Peyer's patch (tissue), 4 donors: Measurements from ENCODE around the gene ELOVL6.

ENCODE experiments used
- POLR2A ChIP-seq, 2 donors: fragments of 450-650 bp; IDR thresholded peaks; one replicate each; pipeline ENCODE4 v1.5.1; 2017; ENCODE audit warnings: antibody characterized with exemption in 2 of 2, mild to moderate bottlenecking in 2 of 2, moderate library complexity in 2 of 2
- TF ChIP-seq, protein P1 (sequence below), 6 experiments: fragments of 450-650 bp in 4 of 6; fragments of 200-600 bp in 2 of 6; sonication (generic) in 1 of 6; IDR thresholded peaks; one replicate each; pipeline ENCODE4 v1.5.1; 2017 to 2019; ENCODE audit warnings: antibody characterized with exemption in 6 of 6, mild to moderate bottlenecking in 3 of 6, moderate library complexity in 1 of 6

- TF ChIP-seq, protein P1, sequence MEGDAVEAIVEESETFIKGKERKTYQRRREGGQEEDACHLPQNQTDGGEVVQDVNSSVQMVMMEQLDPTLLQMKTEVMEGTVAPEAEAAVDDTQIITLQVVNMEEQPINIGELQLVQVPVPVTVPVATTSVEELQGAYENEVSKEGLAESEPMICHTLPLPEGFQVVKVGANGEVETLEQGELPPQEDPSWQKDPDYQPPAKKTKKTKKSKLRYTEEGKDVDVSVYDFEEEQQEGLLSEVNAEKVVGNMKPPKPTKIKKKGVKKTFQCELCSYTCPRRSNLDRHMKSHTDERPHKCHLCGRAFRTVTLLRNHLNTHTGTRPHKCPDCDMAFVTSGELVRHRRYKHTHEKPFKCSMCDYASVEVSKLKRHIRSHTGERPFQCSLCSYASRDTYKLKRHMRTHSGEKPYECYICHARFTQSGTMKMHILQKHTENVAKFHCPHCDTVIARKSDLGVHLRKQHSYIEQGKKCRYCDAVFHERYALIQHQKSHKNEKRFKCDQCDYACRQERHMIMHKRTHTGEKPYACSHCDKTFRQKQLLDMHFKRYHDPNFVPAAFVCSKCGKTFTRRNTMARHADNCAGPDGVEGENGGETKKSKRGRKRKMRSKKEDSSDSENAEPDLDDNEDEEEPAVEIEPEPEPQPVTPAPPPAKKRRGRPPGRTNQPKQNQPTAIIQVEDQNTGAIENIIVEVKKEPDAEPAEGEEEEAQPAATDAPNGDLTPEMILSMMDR (IDR thresholded peaks at IDR 0.05): no peak
- no peak for TF ChIP-seq POLR2A (IDR thresholded peaks at IDR 0.05)
Observed at GRCh38 chr4:110183058-110183457, 15.4 kb downstream of the ELOVL6 start.
